ENCODE measurements around the gene FOXL3.

Gene FOXL3

DNA sequence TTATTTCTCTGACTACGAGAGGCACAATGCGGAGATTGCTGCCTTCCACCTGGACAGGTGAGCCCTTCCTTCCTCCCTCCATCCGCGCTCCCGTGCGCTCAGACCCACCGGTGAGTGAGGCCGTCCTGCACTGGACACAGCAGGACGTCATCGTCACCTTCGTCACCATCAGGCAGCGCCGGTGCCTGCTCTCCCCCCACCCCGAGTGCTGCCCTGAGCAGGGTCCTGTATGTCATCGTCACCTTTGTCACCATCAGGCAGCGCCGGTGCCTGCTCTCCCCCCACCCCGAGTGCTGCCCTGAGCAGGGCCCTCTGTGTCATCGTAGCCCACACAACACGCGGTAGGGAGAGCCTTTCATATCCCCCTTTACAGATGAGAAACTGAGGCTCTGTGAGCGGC is 43.5 kb upstream of the FOXL3 start:
- no peak overlapping the region for H3K4me3 ChIP-seq (replicated peaks; ENCODE audit: low read depth, low read length)
- TF ChIP-seq CTCF (IDR thresholded peaks at IDR 0.05; ENCODE audit: low read depth, low read length, missing control alignments), result no peak
- no peak for DNase-seq (ENCODE audit: extremely low read depth, low read depth)

GRCh38 chr7:247181-247580 is 42.8 kb upstream of the FOXL3 start:
- no peak for TF ChIP-seq CTCF (IDR thresholded peaks at IDR 0.05; ENCODE audit: low read depth, low read length, missing control alignments)
- no peak overlapping the region for H3K4me3 ChIP-seq (replicated peaks; ENCODE audit: low read depth, low read length)
- no peak for DNase-seq (ENCODE audit: extremely low read depth, low read depth)

DNA sequence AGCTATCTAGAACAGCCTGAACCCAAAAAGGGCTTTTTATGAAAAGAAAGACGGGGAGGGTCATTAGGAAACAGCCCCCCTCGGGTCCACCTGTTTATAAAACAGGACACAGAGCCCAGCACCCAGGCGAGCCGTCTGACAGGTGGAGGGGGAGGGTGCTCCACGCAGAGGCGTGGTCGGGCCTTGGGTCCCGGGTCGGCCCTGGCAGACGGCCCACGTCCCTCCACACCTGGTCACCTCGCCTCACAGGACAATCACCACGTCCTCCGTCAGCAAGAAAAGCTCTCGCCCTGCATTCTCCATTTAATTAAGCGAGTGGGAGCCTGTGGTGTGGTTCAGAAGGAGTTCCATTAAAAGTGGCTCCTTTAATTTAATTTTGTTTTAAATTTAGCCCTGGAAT is 42.3 kb upstream of the FOXL3 start:
- DNase-seq (ENCODE audit: extremely low read depth, low read depth), result no peak

DNA sequence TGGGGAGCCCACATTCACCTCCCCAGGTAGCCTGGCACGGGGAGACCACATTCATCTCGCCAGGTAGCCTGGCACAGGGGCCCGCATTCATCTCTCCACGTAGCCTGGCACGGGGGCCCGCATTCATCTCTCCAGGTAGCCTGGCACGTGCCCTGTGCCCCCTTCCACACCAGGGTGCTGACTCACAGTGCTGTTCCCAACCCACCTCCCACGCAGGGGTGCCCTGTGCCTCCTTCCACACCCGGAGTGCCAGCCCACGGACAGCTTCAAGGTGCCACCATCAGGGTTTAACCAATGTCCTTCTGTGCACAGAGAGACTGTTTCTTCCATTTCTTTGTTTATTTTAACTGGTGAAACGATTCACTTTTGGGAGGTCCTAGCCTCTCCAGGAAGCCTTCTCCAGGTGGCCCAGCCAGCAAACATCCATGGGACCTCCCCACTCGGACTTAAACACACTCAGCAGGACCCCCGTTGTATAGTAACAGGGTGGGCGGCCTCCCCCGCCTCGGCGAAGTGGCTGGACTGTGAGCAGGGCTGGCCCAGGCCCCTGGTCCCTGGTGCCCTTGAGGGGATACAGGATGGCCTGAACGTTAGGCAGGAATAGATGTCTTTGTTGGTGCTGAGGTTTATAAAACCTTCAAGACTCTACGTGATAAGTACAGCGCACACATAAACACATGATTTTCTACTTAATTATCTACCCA is 41.1 kb upstream of the FOXL3 start:
- no peak overlapping the region for H3K4me3 ChIP-seq (replicated peaks; ENCODE audit: low read depth, low read length)
- TF ChIP-seq CTCF (IDR thresholded peaks at IDR 0.05; ENCODE audit: low read depth, low read length, missing control alignments), result no peak
- no peak for DNase-seq (ENCODE audit: extremely low read depth, low read depth)

More for the DNA sequence above, 42.3 kb upstream of the FOXL3 start:
- no peak for TF ChIP-seq CTCF (IDR thresholded peaks at IDR 0.05; ENCODE audit: low read depth, low read length, missing control alignments)
- no peak overlapping the region for H3K4me3 ChIP-seq (replicated peaks; ENCODE audit: low read depth, low read length)

GRCh38 chr7:249989-250388 is 40.0 kb upstream of the FOXL3 start:
- TF ChIP-seq CTCF (IDR thresholded peaks at IDR 0.05; ENCODE audit: low read depth, low read length, missing control alignments), result no peak
- no peak overlapping the region for H3K4me3 ChIP-seq (replicated peaks; ENCODE audit: low read depth, low read length)
- no peak for DNase-seq (ENCODE audit: extremely low read depth, low read depth)

DNA sequence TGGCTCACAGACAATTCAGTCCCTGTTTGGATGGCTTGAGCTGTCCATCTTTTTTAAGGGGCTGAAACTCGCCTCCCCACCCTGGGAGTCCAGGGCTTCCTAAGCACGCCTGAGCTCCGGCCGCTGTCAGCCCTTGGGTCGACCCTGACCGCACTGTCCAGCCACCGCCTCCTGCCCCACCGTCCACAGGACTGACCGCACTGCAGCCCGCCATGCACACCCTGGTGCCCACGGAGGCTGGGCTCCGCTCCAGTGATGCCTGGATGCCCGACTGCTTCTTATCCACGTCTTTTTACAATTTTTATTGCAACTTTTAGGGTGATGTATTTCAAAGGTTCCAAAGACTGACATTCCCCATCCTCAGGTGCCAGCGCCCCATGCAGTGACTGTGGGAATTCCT is 39.4 kb upstream of the FOXL3 start:
- H3K4me3 ChIP-seq (replicated peaks; ENCODE audit: low read depth, low read length), result no peak overlapping the region
- no peak for TF ChIP-seq CTCF (IDR thresholded peaks at IDR 0.05; ENCODE audit: low read depth, low read length, missing control alignments)
- no peak for DNase-seq (ENCODE audit: extremely low read depth, low read depth)

GRCh38 chr7:251005-251404 is 39.0 kb upstream of the FOXL3 start:
- no peak for TF ChIP-seq CTCF (IDR thresholded peaks at IDR 0.05; ENCODE audit: low read depth, low read length, missing control alignments)
- no peak overlapping the region for H3K4me3 ChIP-seq (replicated peaks; ENCODE audit: low read depth, low read length)
- DNase-seq (ENCODE audit: extremely low read depth, low read depth), result no peak
